ENCODE data around the gene MUCL3. TPM values are rescaled to one million over a fixed set of nuclear protein-coding genes. Genes with fewer than 3 reads are reported as not detected.
"Not testable (repeated sequence)": the region's sequence is repeated elsewhere in the genome, so short reads cannot be mapped to it uniquely, and the experiment has no call there.

Gene MUCL3
- total and polyA plus RNA-seq, 2 of the 8 experiments (the other 6 are each of a cell fraction or from before 2014, with no cell fraction given): 0.15 to 0.37 TPM

- 85% methylated on average over 7 of the region's 39 CpGs; no CpG with 5 or more reads in 1 of the 2 experiments for WGBS, 2 experiments (ENCODE audit: extremely low coverage in 1 of 2, insufficient coverage in 1 of 2, insufficient read length in 1 of 2, insufficient replicate concordance in 2 of 2, low coverage in 1 of 2, low lambda C conversion rate in 2 of 2, missing lambda C conversion rate in 1 of 2)
- H3K9me3 ChIP-seq (ENCODE audit: insufficient read depth in 2 of 2, low read depth in 1 of 2, low read length in 1 of 2); DNase-seq (ENCODE audit: low read depth in 1 of 2, low spot score in 2 of 2); H3K23ac ChIP-seq (ENCODE audit: insufficient read length); H2BK120ac ChIP-seq (replicated peaks; ENCODE audit: low read depth, low read length); H4K20me1 ChIP-seq (replicated peaks in 1 of 2; ENCODE audit: control insufficient read depth in 1 of 2, insufficient read depth in 2 of 2, low read length in 2 of 2); H3K79me2 ChIP-seq (ENCODE audit: control insufficient read depth in 1 of 2, insufficient read depth in 2 of 2, low read length in 2 of 2); H3K18ac ChIP-seq (ENCODE audit: extremely low read depth, low read length); H2BK20ac ChIP-seq (ENCODE audit: low read length); H3K56ac ChIP-seq (replicated peaks; ENCODE audit: insufficient read length, low read depth, low read length); H3K14ac ChIP-seq (ENCODE audit: insufficient read length); H3K9ac ChIP-seq (replicated peaks in 1 of 4; ENCODE audit: extremely low read depth in 1 of 4, low read depth in 3 of 4, low read length in 3 of 4); H2AK5ac ChIP-seq (ENCODE audit: low read depth, low read length); H3K4me2 ChIP-seq (ENCODE audit: insufficient read depth in 1 of 2, low read depth in 2 of 2, low read length in 2 of 2); H3K36me3 ChIP-seq (ENCODE audit: control insufficient read depth in 2 of 4, insufficient read depth in 4 of 4, low read length in 3 of 4); H3K4me3 ChIP-seq (ENCODE audit: extremely low read depth in 1 of 4, insufficient read depth in 2 of 4, low read depth in 3 of 4, low read length in 4 of 4); H3K4me1 ChIP-seq (replicated peaks in 1 of 4; ENCODE audit: control insufficient read depth in 3 of 4, insufficient read depth in 4 of 4, low read length in 3 of 4); H2BK5ac ChIP-seq (ENCODE audit: low read depth, low read length); H2BK12ac ChIP-seq (ENCODE audit: low read depth, low read length); FAIRE-seq; H3K23me2 ChIP-seq (ENCODE audit: low read depth, low read length); H2BK15ac ChIP-seq (ENCODE audit: low read length); H4K5ac ChIP-seq (ENCODE audit: insufficient read length, low read depth, low read length); H3K79me1 ChIP-seq (ENCODE audit: low read depth, low read length); H3K27me3 ChIP-seq (replicated peaks in 1 of 4; ENCODE audit: control insufficient read depth in 3 of 4, extremely low read depth in 1 of 4, insufficient read depth in 3 of 4, low read length in 3 of 4); H3K27ac ChIP-seq (ENCODE audit: low read depth, low read length); H3K4ac ChIP-seq (replicated peaks; ENCODE audit: insufficient read length, low read depth, low read length): not testable (repeated sequence)
- ChIA-PET POLR2A (ENCODE audit: partially characterized antibody) (interaction anchor here (0.7 kb wide), 1 partner anchor 97 kb away, joined by 3 read pairs; no protein-coding TSS in a partner anchor), CTCF (ENCODE audit: partially characterized antibody) (interaction anchor here (0.6 to 1.6 kb wide), 9 partner anchors 8 to 73 kb away, joined by 3 to 5 read pairs (median 3); partner anchors contain the start of gene MUC21)
- H2AFZ ChIP-seq (ENCODE audit: low read length): peak overlapping the region; percentile 24; the same call in 1 of the 2 replicates
- H4K91ac ChIP-seq (replicated peaks; ENCODE audit: insufficient read length, low read length): peak overlapping the region; percentile 19
- H4K8ac ChIP-seq (ENCODE audit: extremely low read depth, insufficient read depth, low read length): peak overlapping the region; percentile 89; the same call in 1 of the 2 replicates
Observed at GRCh38 chr6:31000067-31000860, 59.5 kb downstream of the MUCL3 start.

Measured in H1 (cell line).